Mucosa of stomach (tissue), 1 donor: ENCODE data around the gene TRMT11.

Experiments
- H3K27me3 ChIP-seq: one replicate; pipeline ENCODE4 v1.7.0; 2013; ENCODE audit warnings: mild to moderate bottlenecking, low read length; ENCODE audit not compliant: control insufficient read depth, insufficient read depth
- H3K36me3 ChIP-seq: one replicate; pipeline ENCODE4 v1.7.0; 2013; ENCODE audit warnings: low read length; ENCODE audit not compliant: control insufficient read depth, insufficient read depth
- H3K4me1 ChIP-seq: one replicate; pipeline ENCODE4 v1.7.0; 2013; ENCODE audit warnings: mild to moderate bottlenecking, low read length; ENCODE audit not compliant: control insufficient read depth, insufficient read depth
- H3K4me3 ChIP-seq: one replicate; pipeline ENCODE4 v1.7.0; 2013; ENCODE audit warnings: low read length
- H3K9ac ChIP-seq: one replicate; pipeline ENCODE4 v1.7.0; 2013; ENCODE audit warnings: mild to moderate bottlenecking, low read length, moderate library complexity
- H3K9me3 ChIP-seq: one replicate; pipeline ENCODE4 v1.7.0; 2013; ENCODE audit warnings: mild to moderate bottlenecking, low read length, moderate library complexity; ENCODE audit not compliant: control insufficient read depth
- donor health status: Pancreatic carcinoma.

TRMT11 gene

GRCh38 chr6:125985522-125985921 is 818 bp upstream of the TRMT11 start:
- Histone ChIP-seq H3K4me1 (peaks cover 5% of the 10 kb centered on the region), H3K9me3 (no peaks in the 10 kb centered on the region), H3K4me3 (peak overlapping the region; percentile 90), H3K27me3 (no peaks in the 10 kb centered on the region), H3K9ac (peak overlapping the region; percentile 95), H3K36me3 (no peaks in the 10 kb centered on the region)

- peaks cover 5% of the 10 kb centered on the region for H3K4me1 ChIP-seq
- H3K9ac ChIP-seq, result peak overlapping the region; percentile 95
- no peaks in the 10 kb centered on the region for H3K27me3 ChIP-seq
- H3K9me3 ChIP-seq, result no peaks in the 10 kb centered on the region
- peak overlapping the region; percentile 90 for H3K4me3 ChIP-seq
- no peaks in the 10 kb centered on the region for H3K36me3 ChIP-seq
These were observed 400 bp upstream of the TRMT11 start for GRCh38 chr6:125985979-125986300.

- Histone ChIP-seq H3K36me3 (no peaks in the 10 kb centered on the region), H3K4me1 (peaks cover 5% of the 10 kb centered on the region), H3K27me3 (no peaks in the 10 kb centered on the region), H3K9ac (peak overlapping the region; percentile 95), H3K4me3 (peak overlapping the region; percentile 90), H3K9me3 (no peaks in the 10 kb centered on the region)
These were observed 782 bp downstream of the TRMT11 start for GRCh38 chr6:125987026-125987617.

- Histone ChIP-seq H3K4me1 (peaks cover 5% of the 10 kb centered on the region), H3K4me3 (no peak overlapping the region), H3K9me3 (no peaks in the 10 kb centered on the region)
These were observed 1.9 kb downstream of the TRMT11 start for GRCh38 chr6:125988280-125988679.

GRCh38 chr6:125989631-125990030 is 3.3 kb downstream of the TRMT11 start:
- H3K4me3 ChIP-seq, result no peak overlapping the region
- no peaks in the 10 kb centered on the region for H3K27me3 ChIP-seq
- no peak overlapping the region for H3K9ac ChIP-seq
- H3K36me3 ChIP-seq, result no peaks in the 10 kb centered on the region
- H3K4me1 ChIP-seq, result peaks cover 5% of the 10 kb centered on the region
- H3K9me3 ChIP-seq, result no peaks in the 10 kb centered on the region

More at GRCh38 chr6:125988280-125988679, 1.9 kb downstream of the TRMT11 start:
- H3K36me3 ChIP-seq, result no peaks in the 10 kb centered on the region
- H3K9ac ChIP-seq, result no peak overlapping the region
- no peaks in the 10 kb centered on the region for H3K27me3 ChIP-seq

- Histone ChIP-seq H3K4me1 (peaks cover 5% of the 10 kb centered on the region), H3K9me3 (no peaks in the 10 kb centered on the region), H3K9ac (no peak overlapping the region), H3K36me3 (no peaks in the 10 kb centered on the region), H3K4me3 (no peak overlapping the region), H3K27me3 (no peaks in the 10 kb centered on the region)
These were observed 5.3 kb downstream of the TRMT11 start for GRCh38 chr6:125991653-125992052.

GRCh38 chr6:125994670-125995488 is 8.5 kb downstream of the TRMT11 start:
- no peak overlapping the region for H3K9ac ChIP-seq
- no peaks in the 10 kb centered on the region for H3K27me3 ChIP-seq
- H3K4me3 ChIP-seq, result no peak overlapping the region
- H3K4me1 ChIP-seq, result no peaks in the 10 kb centered on the region
- H3K36me3 ChIP-seq, result no peaks in the 10 kb centered on the region
- H3K9me3 ChIP-seq, result no peaks in the 10 kb centered on the region

GRCh38 chr6:125995972-125996580 is 9.7 kb downstream of the TRMT11 start:
- H3K9me3 ChIP-seq, result no peaks in the 10 kb centered on the region
- no peak overlapping the region for H3K9ac ChIP-seq
- no peaks in the 10 kb centered on the region for H3K27me3 ChIP-seq
- H3K4me1 ChIP-seq, result no peaks in the 10 kb centered on the region
- H3K4me3 ChIP-seq, result no peak overlapping the region
- no peaks in the 10 kb centered on the region for H3K36me3 ChIP-seq

- no peaks in the 10 kb centered on the region for H3K27me3 ChIP-seq
- H3K9ac ChIP-seq, result no peak overlapping the region
- H3K36me3 ChIP-seq, result no peaks in the 10 kb centered on the region
- H3K4me3 ChIP-seq, result no peak overlapping the region
- H3K9me3 ChIP-seq, result no peaks in the 10 kb centered on the region
- no peaks in the 10 kb centered on the region for H3K4me1 ChIP-seq
These were observed 16.7 kb downstream of the TRMT11 start for GRCh38 chr6:126002755-126003679.

GRCh38 chr6:126007800-126008199 is 21.5 kb downstream of the TRMT11 start:
- Histone ChIP-seq H3K36me3 (no peaks in the 10 kb centered on the region), H3K9ac (no peak overlapping the region), H3K9me3 (no peaks in the 10 kb centered on the region), H3K4me1 (no peaks in the 10 kb centered on the region), H3K4me3 (no peak overlapping the region), H3K27me3 (no peaks in the 10 kb centered on the region)

- H3K27me3 ChIP-seq, result no peaks in the 10 kb centered on the region
- no peaks in the 10 kb centered on the region for H3K36me3 ChIP-seq
- no peaks in the 10 kb centered on the region for H3K9me3 ChIP-seq
- H3K4me3 ChIP-seq, result no peak overlapping the region
- H3K9ac ChIP-seq, result no peak overlapping the region
- no peaks in the 10 kb centered on the region for H3K4me1 ChIP-seq
These were observed 23.7 kb downstream of the TRMT11 start for GRCh38 chr6:126010040-126010439.
